Frontal cortex (tissue), 4 donors: Measurements from ENCODE around the gene RAD54L. TPM values are rescaled to one million over a fixed set of nuclear protein-coding genes. Genes with fewer than 3 reads are reported as not detected.
"Not testable (repeated sequence)": the region's sequence is repeated elsewhere in the genome, so short reads cannot be mapped to it uniquely, and the experiment has no call there.

ENCODE experiments used
- DNase-seq, 2 donors: peaks; one replicate each; pipeline ENCODE4 v3.0.0; 2012; ENCODE audit warnings: low spot score in 2 of 2
- FAIRE-seq: peaks from 2 replicates; lab custom pipeline; 2012; peaks lifted over from hg19 to GRCh38; lab: Jason Lieb, UNC
- total RNA-seq: library from RNA; depleted of rRNA; stranded (reverse); fragments of >200 nt; gene quantifications from one replicate; pipeline ENCODE4 v1.2.3, GENCODE V29; 2014
- donor health status: control.
- donor health status: control.
- donor health status: control.

RAD54L gene
- total RNA-seq, 1 donor from 2014 or later, result 0.82 TPM

- DNase-seq (no peak), FAIRE-seq (no peak)
Measured at GRCh38 chr1:46236882-46237281, 10.7 kb upstream of the RAD54L start.

DNA sequence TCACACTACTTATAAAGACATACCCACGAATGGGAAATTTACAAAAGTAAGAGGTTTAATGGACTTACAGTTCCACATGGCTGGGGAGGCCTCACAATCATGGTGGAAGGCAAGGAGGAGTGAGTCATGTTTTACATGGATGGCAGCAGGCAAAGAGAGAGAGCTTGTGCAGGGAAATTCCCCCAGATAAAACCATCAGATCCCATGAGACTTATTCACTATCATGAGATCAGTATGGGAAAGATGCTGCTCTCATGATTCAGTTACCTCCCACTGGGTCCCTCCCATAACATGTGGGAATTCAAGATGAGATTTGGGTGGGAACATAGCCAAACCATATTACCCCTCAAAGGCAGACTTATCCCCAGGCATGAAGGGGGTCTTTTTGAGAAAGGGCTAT lies 8.7 kb upstream of the RAD54L start:
- DNase-seq, FAIRE-seq: not testable (repeated sequence)

DNA sequence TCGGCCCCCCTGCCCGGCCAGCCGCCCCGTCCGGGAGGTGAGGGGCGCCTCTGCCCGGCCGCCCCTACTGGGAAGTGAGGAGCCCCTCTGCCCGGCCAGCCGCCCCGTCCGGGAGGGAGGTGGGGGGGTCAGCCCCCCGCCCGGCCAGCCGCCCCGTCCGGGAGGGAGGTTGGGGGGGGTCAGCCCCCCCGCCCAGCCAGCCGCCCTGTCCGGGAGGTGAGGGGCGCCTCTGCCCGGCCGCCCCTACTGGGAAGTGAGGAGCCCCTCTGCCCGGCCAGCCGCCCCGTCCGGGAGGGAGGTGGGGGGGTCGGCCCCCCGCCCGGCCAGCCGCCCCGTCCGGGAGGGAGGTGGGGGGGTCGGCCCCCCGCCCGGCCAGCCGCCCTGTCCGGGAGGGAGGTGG lies 5.8 kb upstream of the RAD54L start:
- FAIRE-seq, DNase-seq: not testable (repeated sequence)

GRCh38 chr1:46242918-46243317 lies 4.6 kb upstream of the RAD54L start:
- DNase-seq (no peak), FAIRE-seq (no peak)

DNA sequence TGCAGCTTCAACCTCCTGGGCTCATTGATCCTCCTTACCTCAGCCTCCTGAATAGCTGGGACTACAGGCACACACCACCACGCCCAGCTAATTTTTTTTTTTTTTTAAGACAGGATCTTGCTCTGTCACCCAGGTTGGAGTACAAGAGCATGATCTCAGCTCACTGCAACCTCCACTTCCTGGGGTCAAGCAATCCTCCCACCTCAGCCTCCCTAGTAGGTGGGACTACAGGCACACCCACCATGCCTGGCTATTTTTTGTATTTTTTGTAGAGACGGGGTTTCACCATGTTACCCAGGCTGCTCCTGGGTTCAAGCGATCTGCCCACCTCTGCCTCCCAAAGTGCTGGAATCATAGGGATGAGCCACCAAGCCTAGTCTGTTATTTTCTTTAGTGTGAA lies 3.7 kb upstream of the RAD54L start:
- DNase-seq, FAIRE-seq: not testable (repeated sequence)

DNA sequence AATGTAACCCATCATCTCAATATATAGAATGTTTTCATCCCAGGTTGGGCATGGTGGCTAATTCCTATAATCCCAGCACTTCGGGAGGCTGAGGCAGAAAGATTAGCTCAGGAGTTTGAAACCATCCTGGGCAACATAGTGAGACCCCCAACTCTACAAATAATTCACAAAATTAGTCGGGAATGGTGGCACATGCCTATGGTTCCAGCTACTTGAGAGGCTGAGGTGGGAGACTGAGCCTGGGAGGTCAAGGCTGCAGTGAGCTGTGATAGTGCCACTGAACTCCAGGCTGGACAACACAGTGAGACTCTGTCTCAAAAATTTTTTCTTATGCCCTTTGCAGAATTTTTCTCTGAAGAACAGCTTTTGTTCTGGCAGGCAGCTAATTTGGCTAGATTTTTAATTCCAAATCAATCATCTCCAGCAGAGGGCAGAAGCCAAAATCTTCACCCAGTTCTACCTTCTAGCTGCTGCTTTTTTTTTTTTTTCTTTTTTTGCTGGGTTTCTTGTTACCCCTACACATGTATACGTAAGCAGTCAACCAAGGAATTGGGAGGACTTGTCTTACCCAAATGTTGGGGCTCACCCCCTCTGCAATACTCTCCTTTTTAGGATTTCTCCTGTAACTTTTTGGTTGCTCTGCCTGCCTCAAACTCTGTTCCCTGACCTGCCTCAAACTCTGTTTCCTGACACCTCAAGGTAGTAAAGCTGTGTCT lies 2.7 kb upstream of the RAD54L start:
- DNase-seq (peak in 1 of 2 donors; percentile 22), FAIRE-seq (no peak)

- not testable (repeated sequence) for FAIRE-seq, DNase-seq
Measured at GRCh38 chr1:46246136-46246535, 1.4 kb upstream of the RAD54L start.

DNA sequence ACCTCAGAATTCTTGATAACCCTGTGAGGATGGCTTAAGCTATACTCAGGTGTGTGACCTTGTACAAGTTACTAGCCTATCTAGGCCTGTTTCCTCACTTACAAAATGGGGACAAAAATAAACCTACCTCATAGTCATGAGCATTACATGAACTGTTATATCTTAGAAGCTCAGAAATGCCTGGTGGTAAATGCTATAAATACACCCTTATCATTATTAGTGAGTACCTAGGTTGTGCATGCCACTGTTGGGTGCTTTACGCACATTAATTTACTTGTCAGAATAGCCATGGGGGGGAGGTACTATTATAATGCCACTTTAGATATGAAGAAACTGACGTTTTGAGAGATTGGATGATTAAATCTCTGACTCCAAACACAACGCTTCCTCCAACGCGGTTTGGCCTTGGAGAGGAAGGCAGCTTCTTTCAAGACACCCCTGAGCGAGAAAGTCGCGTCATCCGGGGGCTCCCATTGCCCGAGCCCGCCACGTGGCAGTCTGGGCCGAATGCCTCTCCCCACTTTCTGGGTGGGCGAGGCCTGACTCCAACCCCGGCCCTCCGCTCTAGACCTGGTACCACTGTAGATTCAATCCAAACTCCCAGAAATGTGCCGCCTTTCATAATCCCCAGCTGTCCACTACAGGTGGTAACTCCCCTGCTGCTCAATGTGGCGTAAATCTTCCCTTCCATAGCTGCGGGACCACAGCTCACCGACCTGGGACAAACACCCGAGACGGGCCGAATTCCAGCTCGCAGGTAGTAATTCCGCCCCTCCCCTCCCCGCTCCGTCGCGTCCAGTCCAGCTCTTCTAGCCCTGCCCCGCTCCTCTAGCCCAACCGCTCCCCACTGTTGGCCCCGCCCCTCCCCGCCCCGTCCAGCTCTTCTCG lies 771 bp upstream of the RAD54L start:
- peak; percentile 34 to 51 for DNase-seq
- no peak for FAIRE-seq

DNA sequence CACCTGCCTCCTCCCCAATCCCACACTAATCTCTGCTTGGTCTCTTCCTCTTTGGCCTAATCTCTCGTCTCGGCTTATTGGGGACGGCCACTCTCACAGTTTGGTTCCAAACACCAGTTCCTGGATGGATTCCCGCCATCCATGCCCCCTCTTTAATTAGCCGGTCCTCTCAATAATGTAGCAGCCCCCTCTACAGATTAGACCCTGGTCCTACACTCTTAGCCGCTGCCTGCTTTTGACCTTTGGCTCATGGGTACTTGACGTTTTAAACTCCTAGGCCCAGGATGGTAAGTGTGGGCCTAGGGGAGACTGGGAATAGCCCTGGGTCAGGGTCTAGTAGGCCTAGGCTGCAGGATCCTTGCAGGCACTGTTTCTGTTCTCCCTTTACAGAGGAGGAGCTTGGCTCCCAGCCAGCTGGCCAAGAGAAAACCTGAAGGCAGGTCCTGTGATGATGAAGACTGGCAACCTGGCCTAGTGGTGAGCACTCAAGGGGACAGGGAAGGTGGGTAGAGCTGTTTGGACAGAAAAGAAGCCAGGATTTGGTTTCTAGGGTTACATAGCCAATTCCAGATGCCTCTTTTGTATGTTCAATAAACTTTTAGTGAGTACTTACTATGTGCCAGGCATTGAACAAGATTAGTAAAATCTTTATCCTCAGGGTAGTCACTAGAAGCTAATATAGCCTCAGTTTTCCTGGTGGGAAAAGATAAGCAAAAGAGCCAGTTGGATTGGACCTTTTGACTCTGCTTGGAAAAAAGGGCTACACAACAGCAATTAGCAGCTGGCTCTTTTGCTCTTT lies 758 bp downstream of the RAD54L start:
- DNase-seq (no peak), FAIRE-seq (no peak)

DNA sequence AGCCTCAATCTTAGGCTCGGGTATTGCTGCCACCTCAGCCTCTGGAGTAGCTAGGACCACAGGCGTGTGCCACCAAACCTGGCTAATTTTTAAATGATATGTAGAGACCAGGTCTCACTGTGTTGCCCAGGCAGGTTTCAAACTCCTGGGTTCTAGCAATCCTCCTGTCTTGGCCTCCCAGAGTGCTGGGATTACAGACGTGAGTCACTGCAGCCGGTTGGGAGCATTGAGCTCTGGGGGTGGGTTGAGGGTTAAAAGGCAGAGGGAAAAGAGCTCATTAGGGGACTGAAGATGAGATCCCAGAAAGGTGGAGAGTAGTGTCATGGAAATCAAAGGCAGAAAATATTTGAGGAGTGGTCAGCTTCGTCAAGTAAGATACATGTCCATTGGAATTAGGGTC lies 7.1 kb downstream of the RAD54L start:
- DNase-seq, result no peak
- no peak for FAIRE-seq

DNA sequence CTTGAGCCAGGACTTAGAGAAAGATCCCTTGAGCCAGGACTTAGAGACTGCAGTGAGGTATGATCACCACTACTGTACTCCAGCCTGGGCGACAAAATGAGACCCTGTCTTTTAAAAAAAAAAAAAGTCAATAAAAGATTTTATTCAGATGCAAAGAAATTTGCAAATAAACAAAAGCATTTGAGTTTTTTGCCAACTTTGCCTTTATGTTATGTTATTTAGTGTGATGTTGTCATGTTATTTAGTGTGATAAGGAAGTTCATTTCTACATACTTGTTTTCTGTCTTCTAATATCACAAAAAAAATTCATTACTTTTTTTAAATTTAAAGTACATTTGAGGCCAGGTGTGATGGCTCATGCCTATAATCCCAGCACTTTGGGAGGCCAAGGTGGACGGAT lies 9.0 kb downstream of the RAD54L start:
- no peak for FAIRE-seq

GRCh38 chr1:46262508-46262907 lies 14.9 kb downstream of the RAD54L start:
- FAIRE-seq, result no peak
- DNase-seq, result no peak

More for the DNA sequence above, 9.0 kb downstream of the RAD54L start:
- DNase-seq, result no peak

DNA sequence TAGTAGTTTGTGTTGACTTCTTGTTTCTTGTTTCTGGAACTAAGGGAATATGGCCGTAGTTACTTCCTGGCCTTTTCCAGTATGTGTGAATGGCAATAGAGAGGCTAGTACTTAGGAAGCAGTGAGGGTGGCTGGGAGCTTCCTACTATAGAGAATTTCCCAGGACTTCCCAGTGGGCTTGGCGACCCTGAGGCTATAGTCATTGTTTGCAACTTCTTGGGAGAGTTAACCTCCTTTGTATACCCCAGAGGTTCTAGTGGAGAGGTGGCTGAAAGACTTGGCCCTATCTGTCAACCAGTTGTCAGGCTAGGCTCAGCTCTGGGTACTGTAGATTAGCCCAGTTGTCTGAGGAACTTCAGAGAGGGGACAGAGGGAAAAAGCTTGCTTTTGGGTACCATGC lies 15.6 kb downstream of the RAD54L start:
- DNase-seq (no peak), FAIRE-seq (no peak)

DNA sequence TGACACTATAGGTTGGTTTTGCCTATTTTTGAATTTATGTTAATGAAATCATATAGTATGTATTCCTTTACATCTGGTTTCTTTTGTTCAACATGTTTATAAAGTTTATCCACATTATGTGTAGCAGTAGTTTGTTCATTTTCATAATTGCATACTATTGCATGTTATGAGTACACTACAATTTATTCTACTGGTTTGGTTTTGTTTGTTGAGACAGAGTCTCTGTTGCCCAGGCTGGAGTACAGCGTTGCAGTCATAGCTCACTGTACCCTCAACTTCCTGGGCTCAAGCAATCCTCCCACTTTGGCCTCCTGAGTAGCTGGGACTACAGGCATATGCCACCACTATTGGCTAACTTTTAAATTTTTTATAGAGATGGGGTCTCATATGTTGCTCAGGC lies 21.0 kb downstream of the RAD54L start:
- DNase-seq, result no peak
- no peak for FAIRE-seq

- FAIRE-seq (no peak), DNase-seq (no peak)
Measured at GRCh38 chr1:46274225-46275029, 26.9 kb downstream of the RAD54L start.

DNA sequence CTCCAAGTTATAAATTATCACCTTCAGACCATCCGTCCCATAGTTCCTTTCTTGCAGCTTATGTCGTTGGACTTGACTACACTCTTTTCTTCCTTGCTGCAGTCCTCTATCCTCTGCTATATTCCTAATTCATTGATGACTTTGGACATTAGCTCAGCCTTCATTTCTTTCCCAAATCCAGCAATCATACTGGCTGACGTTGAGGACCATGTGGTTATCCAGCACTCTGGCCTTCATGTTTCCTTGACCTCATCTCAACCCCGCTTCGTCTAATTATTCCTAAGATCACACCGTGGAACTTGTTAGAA lies 27.4 kb downstream of the RAD54L start:
- no peak for DNase-seq
- FAIRE-seq, result no peak

- FAIRE-seq (no peak), DNase-seq (no peak)
Measured at GRCh38 chr1:46277658-46278373, 30.3 kb downstream of the RAD54L start.

- FAIRE-seq (no peak), DNase-seq (no peak)
Measured at GRCh38 chr1:46278807-46279206, 31.2 kb downstream of the RAD54L start.

- DNase-seq (no peak), FAIRE-seq (no peak)
Measured at GRCh38 chr1:46280092-46280491, 32.5 kb downstream of the RAD54L start.
